Heart right ventricle (tissue), 16 donors: Measurements from ENCODE around the gene NUB1. TPM values are rescaled to one million over a fixed set of nuclear protein-coding genes. Genes with fewer than 3 reads are reported as not detected.
A peak's percentile ranks its signal among the peaks of the same experiment; 100 is the strongest.
"Not testable (repeated sequence)": the region's sequence is repeated elsewhere in the genome, so short reads cannot be mapped to it uniquely, and the experiment has no call there.

Source experiments
- ATAC-seq, 8 donors: fragments of 200-7000 bp; cut with Tn5 transposase; one replicate each; pipeline ENCODE4 v1.9.1; 2020; ENCODE audit warnings: mild to moderate bottlenecking in 8 of 8, moderate library complexity in 8 of 8, moderate number of reproducible peaks in 1 of 8
- DNase-seq, 2 donors: peaks; one replicate each; pipeline ENCODE4 v3.0.0-alpha.2; 2020
- H3K27ac ChIP-seq, 10 donors: fragments of 200-600 bp; sonication (generic) in 2 of 10; one replicate each; pipeline versions ENCODE4 v1.5.0 to v1.8.0; 2020 to 2022; ENCODE audit warnings: mild to moderate bottlenecking in 3 of 10
- H3K27me3 ChIP-seq, 7 donors: fragments of 200-600 bp; one replicate each; pipeline ENCODE4 v1.8.0; 2021 to 2022; ENCODE audit warnings: mild to moderate bottlenecking in 2 of 7
- H3K36me3 ChIP-seq, 9 donors: fragments of 200-600 bp; sonication (generic) in 1 of 9; one replicate each; pipeline versions ENCODE4 v1.5.0 to v1.8.0; 2020 to 2022; ENCODE audit warnings: mild to moderate bottlenecking in 2 of 9
- H3K4me1 ChIP-seq, 9 donors: fragments of 200-600 bp; sonication (generic) in 1 of 9; one replicate each; pipeline versions ENCODE4 v1.5.0 to v1.8.0; 2020 to 2022; ENCODE audit warnings: mild to moderate bottlenecking in 4 of 9
- H3K4me3 ChIP-seq, 10 donors: fragments of 200-600 bp; sonication (generic) in 2 of 10; one replicate each; pipeline versions ENCODE4 v1.5.0 to v1.8.0; 2020 to 2022; ENCODE audit warnings: mild to moderate bottlenecking in 7 of 10, moderate library complexity in 2 of 10
- H3K9me3 ChIP-seq, 11 donors: fragments of 200-600 bp in 10 of 11; sonication (generic) in 2 of 11; one replicate each; pipeline versions ENCODE4 v1.5.0 to v1.8.0; 2013 to 2022; ENCODE audit warnings: mild to moderate bottlenecking in 2 of 11, control low read depth in 1 of 11, moderate library complexity in 1 of 11
- WGBS, 2 donors: extraction: QIAGEN DNeasy Blood & Tissue Kit; methylation state at CpG; one replicate each; pipeline ENCODE4 v1.1.7; 2013; ENCODE audit warnings: inconsistent platforms in 1 of 2; 5-methylcytosine and 5-hydroxymethylcytosine counted together
- intact Hi-C, 10 donors: fragments of 100-400 bp; cut with DNase I; formaldehyde crosslinking; loops; one replicate each; pipeline versions ENCODE4 v1.11.1 to v1.14.2; 2022
- polyA plus RNA-seq, 2 donors: library from polyadenylated mRNA; stranded (reverse); fragments of 200-250 nt; gene quantifications; one replicate each; pipeline ENCODE4 v1.2.3, GENCODE V29; 2013
- total RNA-seq, 10 donors: library from RNA; stranded (reverse); fragmentation: NEBNext Ultra II Directional in 3 of 10; extraction: Animal tissue kit (Norgen Biotek cat#: 25700) in 3 of 10; gene quantifications; one replicate each; pipeline versions ENCODE4 v1.2.1 to v1.2.4, GENCODE V29; 2021 to 2023
- TF ChIP-seq, protein P1 (sequence below), 9 donors: fragments of 200-600 bp; sonication (generic) in 2 of 9; IDR thresholded peaks; one replicate each; pipeline versions ENCODE4 v1.5.0 to v1.8.0; 2021 to 2022; ENCODE audit warnings: antibody characterized with exemption in 9 of 9, mild to moderate bottlenecking in 5 of 9, moderate library complexity in 1 of 9
- donor health status: Arrhythmogenic right ventricular cardiomyopathy.
- donor health status: ischemic (EF 13 %, LVEDD 7.1; RV severe dilation, severe dysfunction).
- donor health status: healthy with polysubstance abuse.
- donor health status: DM: no; HTN: yes; CAD: no.
- donor health status: DM: no; HTN: no; CAD: no.
- donor health status: ischemic (EF 25% LVEDD 6.9; RV normal size, moderate dysfunction).
- donor health status: ischemic (EF 25% LVEDD 5.7; RV mildly dilated, moderate dysfunction).
- donor health status: healthy.
- donor health status: DM: yes; HTN: yes; CAD: no.
- donor health status: Ischemic cardiomyopathy.
- donor health status: ischemic (EF 35%, LVEDD 5.7; RV mildly dilated, moderate dysfunction).
- donor health status: nonischemic (EF 11% LVEDD 7.7; RV severe dilation, severe dysfunction).
- donor health status: DM: yes; HTN: yes; CAD: no.
- donor health status: PGD.
- donor health status: ischemic (EF 29% LVEDD 5.4; RV normal size, mild dysfunction).
- donor health status: nonischemic (EF 23%, LVEDD 6.1; RV moderate dilation, normal function).

Gene NUB1
- total and polyA plus RNA-seq, 12 donors = 22.6 to 53.0 (median 41.6) TPM

GRCh38 chr7:151298765-151299164 is 42.8 kb upstream of the NUB1 start:
- Histone ChIP-seq H3K9me3 (peaks cover 0 to 13% (median 0%) of the 10 kb centered on the region in 11 donors), H3K4me3 (no peak overlapping the region), H3K27ac (no peak overlapping the region), H3K4me1 (peaks cover 2 to 8% (median 6%) of the 10 kb centered on the region in 9 donors), H3K27me3 (peaks cover 0 to 27% (median 24%) of the 10 kb centered on the region in 7 donors), H3K36me3 (no peaks in the 10 kb centered on the region)
- no peak for ATAC-seq
- DNase-seq = no peak
- WGBS, 2 donors = 49 to 58% methylated on average over 5 of the region's 5 CpGs
- intact Hi-C loops = no loop called here
- TF ChIP-seq, protein P1, sequence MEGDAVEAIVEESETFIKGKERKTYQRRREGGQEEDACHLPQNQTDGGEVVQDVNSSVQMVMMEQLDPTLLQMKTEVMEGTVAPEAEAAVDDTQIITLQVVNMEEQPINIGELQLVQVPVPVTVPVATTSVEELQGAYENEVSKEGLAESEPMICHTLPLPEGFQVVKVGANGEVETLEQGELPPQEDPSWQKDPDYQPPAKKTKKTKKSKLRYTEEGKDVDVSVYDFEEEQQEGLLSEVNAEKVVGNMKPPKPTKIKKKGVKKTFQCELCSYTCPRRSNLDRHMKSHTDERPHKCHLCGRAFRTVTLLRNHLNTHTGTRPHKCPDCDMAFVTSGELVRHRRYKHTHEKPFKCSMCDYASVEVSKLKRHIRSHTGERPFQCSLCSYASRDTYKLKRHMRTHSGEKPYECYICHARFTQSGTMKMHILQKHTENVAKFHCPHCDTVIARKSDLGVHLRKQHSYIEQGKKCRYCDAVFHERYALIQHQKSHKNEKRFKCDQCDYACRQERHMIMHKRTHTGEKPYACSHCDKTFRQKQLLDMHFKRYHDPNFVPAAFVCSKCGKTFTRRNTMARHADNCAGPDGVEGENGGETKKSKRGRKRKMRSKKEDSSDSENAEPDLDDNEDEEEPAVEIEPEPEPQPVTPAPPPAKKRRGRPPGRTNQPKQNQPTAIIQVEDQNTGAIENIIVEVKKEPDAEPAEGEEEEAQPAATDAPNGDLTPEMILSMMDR (IDR thresholded peaks at IDR 0.05) = no peak

DNA sequence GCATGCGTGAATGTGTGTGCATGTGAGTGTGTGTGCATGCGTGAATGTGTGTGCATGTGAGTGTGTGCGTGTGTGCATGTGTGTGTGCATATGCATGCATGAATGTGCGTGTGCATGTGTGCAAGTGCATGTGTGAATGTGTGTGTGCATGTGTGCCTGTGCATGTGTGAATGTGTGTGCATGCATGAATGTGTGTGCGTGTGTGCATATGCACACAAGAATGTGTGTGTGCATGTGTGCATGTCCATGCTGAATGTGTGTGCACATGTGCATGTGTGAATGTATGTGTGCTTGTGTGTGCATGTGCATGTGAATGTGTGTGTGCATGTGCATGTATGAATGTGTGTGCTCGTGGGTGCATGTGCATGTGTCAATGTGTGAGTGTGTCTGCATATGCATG is 42.1 kb upstream of the NUB1 start:
- peaks cover 0 to 33% (median 25%) of the 10 kb centered on the region in 7 donors for H3K27me3 ChIP-seq
- peaks cover 0 to 13% (median 0%) of the 10 kb centered on the region in 11 donors for H3K9me3 ChIP-seq
- peaks cover 3 to 13% (median 8%) of the 10 kb centered on the region in 9 donors for H3K4me1 ChIP-seq
- H3K27ac ChIP-seq = no peak overlapping the region
- H3K36me3 ChIP-seq = no peaks in the 10 kb centered on the region
- intact Hi-C loops = no loop called here
- WGBS, 2 donors = 93 to 94% methylated on average over 6 of the region's 6 CpGs
- DNase-seq (no peak), ATAC-seq (no peak)
- TF ChIP-seq, protein P1 (IDR thresholded peaks at IDR 0.05) = no peak
- no peak overlapping the region for H3K4me3 ChIP-seq

DNA sequence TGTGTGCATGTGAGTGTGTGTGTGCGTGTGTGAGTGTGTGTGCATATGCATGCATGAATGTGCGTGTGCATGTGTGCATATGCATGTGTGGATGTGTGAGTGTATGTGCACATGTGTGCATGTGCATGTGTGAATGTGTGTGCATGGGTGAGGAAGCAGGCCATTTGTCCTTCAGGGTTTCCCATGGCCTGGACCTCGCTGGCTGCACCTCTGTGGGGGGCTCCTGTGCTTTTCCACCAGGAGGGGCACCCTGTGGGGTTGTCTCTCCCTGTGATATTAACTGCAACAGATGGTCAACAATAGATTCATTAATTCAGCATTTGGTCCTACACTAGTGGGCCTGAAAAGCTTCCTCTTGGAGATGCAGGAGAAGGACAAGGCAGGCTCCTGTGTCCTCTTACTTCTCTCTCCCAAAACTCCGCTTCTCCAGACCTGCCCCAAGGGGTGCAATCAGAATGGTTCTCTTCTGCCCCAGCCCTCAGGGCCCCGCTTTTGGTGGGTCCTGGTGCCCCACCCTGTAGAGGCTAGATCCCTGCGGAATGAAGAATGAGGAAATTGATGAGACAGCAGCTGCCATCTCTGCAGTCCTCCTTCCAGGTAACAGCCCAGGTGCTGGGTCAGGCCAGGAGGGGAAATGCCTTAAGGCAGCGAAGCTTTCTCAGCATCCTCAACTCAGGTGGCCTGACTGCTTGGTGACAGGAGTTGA is 41.5 kb upstream of the NUB1 start:
- 84 to 92% methylated on average over 7 of the region's 7 CpGs for WGBS, 2 donors
- Histone ChIP-seq H3K27ac (no peak overlapping the region), H3K9me3 (peaks cover 0 to 13% (median 0%) of the 10 kb centered on the region in 11 donors), H3K4me1 (peaks cover 3 to 17% (median 11%) of the 10 kb centered on the region in 9 donors), H3K4me3 (no peak overlapping the region), H3K27me3 (peaks cover 0 to 37% (median 24%) of the 10 kb centered on the region in 7 donors), H3K36me3 (no peaks in the 10 kb centered on the region)
- TF ChIP-seq, protein P1 (IDR thresholded peaks at IDR 0.05) = no peak
- intact Hi-C loops = loop anchor here (5.0 to 10.0 kb wide), 7 partner anchors 48 to 178 kb away; partner anchors contain the start of genes SMARCD3 (in 3 of the 10) and GBX1 (in 1 of the 10)
- ATAC-seq (no peak), DNase-seq (no peak)

- H3K4me1 ChIP-seq = peaks cover 3 to 17% (median 11%) of the 10 kb centered on the region in 9 donors
- TF ChIP-seq, protein P1 (IDR thresholded peaks at IDR 0.05) = no peak
- no peaks in the 10 kb centered on the region for H3K36me3 ChIP-seq
- H3K27me3 ChIP-seq = peaks cover 0 to 44% (median 30%) of the 10 kb centered on the region in 7 donors
- no peak overlapping the region for H3K4me3 ChIP-seq
- H3K9me3 ChIP-seq = peaks cover 0 to 1% (median 0%) of the 10 kb centered on the region in 11 donors
- peak in 1 of 8 donors; percentile 22 for ATAC-seq
- WGBS, 2 donors = 81 to 84% methylated on average over 20 of the region's 20 CpGs
- intact Hi-C loops = loop anchor here (2.0 to 10.0 kb wide), 11 partner anchors 49 to 179 kb away; partner anchors contain the start of genes SMARCD3 (in 3 of the 10) and GBX1 (in 1 of the 10)
- DNase-seq = no peak
- no peak overlapping the region for H3K27ac ChIP-seq
Measured at GRCh38 chr7:151301471-151302462, 39.8 kb upstream of the NUB1 start.

- not testable (repeated sequence) for ATAC-seq, DNase-seq, H3K27ac ChIP-seq, H3K36me3 ChIP-seq, H3K4me3 ChIP-seq, H3K9me3 ChIP-seq
- 80 to 81% methylated on average over 19 of the region's 19 CpGs for WGBS, 2 donors
- peaks cover 0 to 61% (median 39%) of the 10 kb centered on the region in 7 donors for H3K27me3 ChIP-seq
- intact Hi-C loops = loop anchor here (5.0 to 10.0 kb wide), 7 partner anchors 52 to 182 kb away; partner anchors contain the start of genes SMARCD3 (in 3 of the 10) and GBX1 (in 1 of the 10)
- H3K4me1 ChIP-seq = peaks cover 3 to 17% (median 11%) of the 10 kb centered on the region in 9 donors
Measured at GRCh38 chr7:151304251-151304650, 37.4 kb upstream of the NUB1 start.
